HCT116 (cell line): ENCODE measurements around the gene DSTYK.

Source experiments
- CTCF ChIP-seq, 3 experiments: fragments of 200-600 bp in 1 of 3; sonication (generic) in 1 of 3; IDR thresholded peaks in 2 of 3; conservative IDR thresholded peaks in 1 of 3; 2 replicates each; pipeline ENCODE4 v1.5.1; 2012 to 2017; ENCODE audit warnings: low read depth in 2 of 3, low read length in 2 of 3, antibody characterized with exemption in 1 of 3, borderline replicate concordance in 1 of 3, control low read depth in 1 of 3, mild to moderate bottlenecking in 1 of 3, mixed read lengths in 1 of 3, mixed run types in 1 of 3, moderate library complexity in 1 of 3; ENCODE audit not compliant: insufficient read depth in 1 of 3
- SRF ChIP-seq: IDR thresholded peaks from 2 replicates; pipeline ENCODE4 v1.6.1; 2012; ENCODE audit warnings: low read depth
- ZBTB33 ChIP-seq: IDR thresholded peaks from 2 replicates; pipeline ENCODE4 v1.6.1; 2011; ENCODE audit warnings: mild to moderate bottlenecking, low read length, moderate library complexity; ENCODE audit not compliant: insufficient replicate concordance; ENCODE audit errors: extremely low read depth

GRCh38 chr1:205217418-205217817, 5.9 kb upstream of the DSTYK start:
- TF ChIP-seq ZBTB33, result no peak
- no peak for TF ChIP-seq CTCF (IDR thresholded peaks at IDR 0.05 in 2 of 3, conservative IDR thresholded peaks at IDR 0.05 in 1 of 3; ENCODE audit: borderline replicate concordance in 1 of 3, insufficient read depth in 1 of 3, low read depth in 2 of 3, low read length in 2 of 3)
- no peak for TF ChIP-seq SRF
